NCI-H2107 (cell line): Measurements from ENCODE around the gene DKC1.
"Not testable (repeated sequence)": the region's sequence is repeated elsewhere in the genome, so short reads cannot be mapped to it uniquely, and the experiment has no call there.

ENCODE experiments used
- DNase-seq: peaks from one replicate; lab custom pipeline; 2025; lab: John Stamatoyannopoulos, UW

Gene DKC1

DNA sequence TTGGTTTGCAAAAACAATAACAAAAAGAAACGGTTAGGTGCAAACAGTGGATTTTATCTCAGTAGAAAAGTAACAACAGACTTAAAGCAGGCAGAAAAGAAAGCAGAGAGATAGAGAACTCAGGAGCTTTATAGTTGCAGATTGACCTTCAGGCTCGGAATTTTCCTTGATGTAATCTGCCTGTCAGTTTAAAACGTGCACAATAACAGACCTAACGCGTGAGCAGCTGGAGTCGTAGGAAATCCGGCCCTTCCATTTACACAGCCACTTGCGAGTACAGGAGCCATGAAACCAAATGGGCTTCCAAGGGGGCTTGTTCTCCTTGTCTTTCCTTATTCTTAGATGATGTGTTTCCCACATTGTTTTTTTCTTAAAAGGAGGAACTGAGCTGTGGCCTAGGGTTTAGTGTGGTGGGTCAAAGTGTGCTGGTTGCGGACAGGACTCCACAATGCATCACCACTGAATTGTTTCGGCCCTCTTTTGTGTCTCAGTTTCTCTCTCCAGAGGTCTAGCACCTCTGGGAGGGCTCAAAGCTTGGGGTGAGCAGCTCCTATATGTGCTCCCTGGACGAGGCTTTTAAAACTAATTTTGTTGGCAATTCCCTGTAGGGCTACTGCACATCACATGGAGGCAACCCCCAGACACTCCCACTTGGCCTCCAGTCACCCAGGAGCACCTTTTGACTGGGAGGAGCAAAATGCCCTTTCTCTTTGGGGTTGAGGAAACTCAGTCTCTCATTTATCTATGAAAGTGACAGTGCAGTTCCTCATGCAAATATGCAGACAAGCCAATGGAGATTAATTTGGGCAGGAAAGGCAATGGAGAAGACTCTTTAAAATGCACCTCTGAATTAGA, 56.5 kb downstream of the DKC1 start:
- no peak for DNase-seq

DNA sequence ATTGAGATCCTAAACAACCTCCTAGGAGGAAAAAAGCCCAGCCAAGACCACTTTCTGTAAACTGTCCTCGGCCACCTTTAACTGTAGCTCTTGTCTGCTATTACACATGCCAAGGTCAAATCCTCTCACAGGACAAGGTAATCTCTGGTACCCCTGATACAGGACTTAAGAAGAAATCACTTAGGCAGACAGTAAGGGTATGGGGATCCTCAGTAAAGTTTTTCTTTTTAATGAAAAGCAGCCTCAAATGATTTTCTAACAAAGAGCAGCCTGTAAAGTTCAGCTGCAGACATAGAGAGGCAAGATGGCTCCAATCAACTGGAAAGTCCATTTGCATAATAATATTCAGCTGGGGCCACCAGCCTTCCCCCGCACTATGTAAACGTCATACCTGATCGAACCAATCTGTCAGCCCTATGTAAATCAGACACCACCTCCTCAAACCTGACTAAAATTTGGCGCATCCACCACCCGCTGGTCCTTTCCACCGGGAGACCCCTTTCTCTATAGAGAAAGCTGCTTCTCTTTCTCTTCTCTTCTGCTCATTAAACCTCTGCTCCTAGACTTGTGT, 57.2 kb downstream of the DKC1 start:
- no peak for DNase-seq

DNA sequence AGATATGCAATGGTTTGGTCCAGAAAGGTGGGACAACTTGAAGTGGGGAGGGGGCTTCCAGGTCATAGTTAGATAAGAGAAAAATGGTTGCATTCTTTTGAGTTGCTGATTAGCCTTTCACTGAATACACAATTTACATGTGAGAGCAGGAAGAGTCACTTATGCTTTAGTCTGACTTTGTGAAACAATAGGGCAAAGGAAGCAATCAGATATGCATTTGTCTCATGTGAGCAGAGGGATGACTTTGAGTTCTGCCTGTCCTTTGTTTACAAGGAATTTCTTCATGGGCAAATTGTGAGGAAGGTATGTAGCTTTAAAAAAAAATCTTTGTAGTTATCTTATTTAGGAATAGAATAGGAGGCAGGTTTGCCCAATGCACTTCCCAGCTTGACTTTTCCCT, 58.9 kb downstream of the DKC1 start:
- no peak for DNase-seq

DNA sequence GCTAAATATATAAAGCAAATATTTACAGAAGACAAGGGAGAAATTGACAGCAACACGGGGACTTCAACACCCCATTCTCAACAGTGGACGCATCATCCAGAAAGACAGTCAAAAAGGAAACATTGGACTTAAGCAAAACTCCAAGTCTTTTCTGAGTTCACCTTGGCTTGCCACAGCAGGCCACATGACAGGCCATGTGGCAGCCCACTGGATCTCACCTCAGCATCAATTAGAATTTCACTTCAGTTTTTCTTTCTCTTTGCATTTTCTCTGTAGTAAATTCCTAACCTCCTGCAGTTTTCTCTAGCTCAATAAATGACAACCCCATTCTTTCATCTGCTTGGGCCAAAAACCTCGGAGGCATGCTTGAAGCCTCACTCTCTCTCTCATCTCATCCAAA, 59.4 kb downstream of the DKC1 start:
- DNase-seq = no peak

DNA sequence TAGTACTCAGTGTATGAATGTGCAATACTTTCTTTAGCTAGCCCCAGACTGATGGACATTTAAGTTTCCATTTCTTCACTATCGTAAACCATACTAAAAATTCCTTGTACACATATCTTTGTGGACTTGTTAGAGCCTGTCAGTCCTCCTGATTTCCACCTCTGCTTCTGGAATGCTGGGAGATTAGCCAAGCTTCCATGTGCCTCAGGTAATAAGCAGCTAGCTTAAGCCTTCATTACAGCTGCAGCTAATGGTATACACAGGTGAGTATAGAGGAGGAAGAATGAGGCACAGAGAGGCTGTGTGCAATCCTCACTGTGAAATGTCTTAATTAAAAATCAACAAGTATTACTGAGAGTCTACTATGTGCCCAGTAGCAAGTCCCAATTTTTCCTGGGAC, 62.0 kb downstream of the DKC1 start:
- DNase-seq = no peak

DNA sequence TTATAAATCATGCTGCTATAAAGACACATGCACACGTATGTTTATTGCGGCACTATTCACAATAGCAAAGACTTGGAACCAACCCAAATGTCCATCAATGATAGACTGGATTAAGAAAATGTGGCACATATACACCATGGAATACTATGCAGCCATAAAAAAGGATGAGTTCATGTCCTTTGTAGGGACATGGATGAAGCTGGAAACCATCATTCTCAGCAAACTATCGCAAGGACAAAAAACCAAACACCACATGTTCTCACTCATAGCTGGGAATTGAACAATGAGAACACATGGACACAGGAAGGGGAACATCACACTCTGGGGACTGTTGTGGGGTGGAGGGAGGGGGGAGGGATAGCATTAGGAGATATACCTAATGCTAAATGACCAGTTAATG, 62.9 kb downstream of the DKC1 start:
- DNase-seq = not testable (repeated sequence)
